ENCODE results near the gene PMIS2. TPM values are rescaled to one million over a fixed set of nuclear protein-coding genes. Genes with fewer than 3 reads are reported as not detected.

The PMIS2 gene
- polyA plus RNA-seq, 1 experiment = not detected

GRCh38 chr19:35552534-35553384, 33.2 kb upstream of the PMIS2 start:
- POLR2A ChIA-PET = no interaction called here
- DNase-seq (ENCODE audit: low read depth, low spot score) = no peak
- Histone ChIP-seq H3K4me3 (ENCODE audit: low read depth, low read length) (no peak overlapping the region), H3K9me3 (ENCODE audit: control insufficient read depth, insufficient read depth, low read length) (no peaks in the 10 kb centered on the region; the same call in 1 of the 2 replicates), H3K27me3 (ENCODE audit: control insufficient read depth, insufficient read depth, low read length) (peaks cover 5% of the 10 kb centered on the region), H3K27ac (ENCODE audit: low read depth, low read length) (no peak overlapping the region)
- CTCF ChIA-PET = no interaction called here
- TF ChIP-seq CTCF (IDR thresholded peaks at IDR 0.05; ENCODE audit: low read depth, low read length) = no peak

GRCh38 chr19:35553385-35554000, 32.5 kb upstream of the PMIS2 start:
- POLR2A ChIA-PET = no interaction called here
- Histone ChIP-seq H3K9me3 (ENCODE audit: control insufficient read depth, insufficient read depth, low read length) (peaks cover 7% of the 10 kb centered on the region; the same call in 1 of the 2 replicates), H3K4me3 (ENCODE audit: low read depth, low read length) (no peak overlapping the region), H3K27me3 (ENCODE audit: control insufficient read depth, insufficient read depth, low read length) (peaks cover 7% of the 10 kb centered on the region), H3K27ac (ENCODE audit: low read depth, low read length) (no peak overlapping the region)
- CTCF ChIA-PET = no interaction called here
- DNase-seq (ENCODE audit: low read depth, low spot score) = no peak
- TF ChIP-seq CTCF (IDR thresholded peaks at IDR 0.05; ENCODE audit: low read depth, low read length) = no peak

GRCh38 chr19:35554076-35554475, 31.9 kb upstream of the PMIS2 start:
- ChIA-PET POLR2A (no interaction called here), CTCF (no interaction called here)
- no peak for DNase-seq (ENCODE audit: low read depth, low spot score)
- Histone ChIP-seq H3K9me3 (ENCODE audit: control insufficient read depth, insufficient read depth, low read length) (peaks cover 10% of the 10 kb centered on the region; the same call in 1 of the 2 replicates), H3K27ac (ENCODE audit: low read depth, low read length) (no peak overlapping the region), H3K27me3 (ENCODE audit: control insufficient read depth, insufficient read depth, low read length) (peaks cover 13% of the 10 kb centered on the region), H3K4me3 (ENCODE audit: low read depth, low read length) (no peak overlapping the region)
- TF ChIP-seq CTCF (IDR thresholded peaks at IDR 0.05; ENCODE audit: low read depth, low read length) = no peak

GRCh38 chr19:35555301-35556005, 30.5 kb upstream of the PMIS2 start:
- ChIA-PET POLR2A (no interaction called here), CTCF (interaction anchor here (0.6 kb wide), 1 partner anchor 106 kb away, joined by 3 read pairs; no protein-coding TSS in a partner anchor)
- Histone ChIP-seq H3K9me3 (ENCODE audit: control insufficient read depth, insufficient read depth, low read length) (peaks cover 10% of the 10 kb centered on the region; the same call in 1 of the 2 replicates), H3K27me3 (ENCODE audit: control insufficient read depth, insufficient read depth, low read length) (peaks cover 13% of the 10 kb centered on the region), H3K4me3 (ENCODE audit: low read depth, low read length) (no peak overlapping the region), H3K27ac (ENCODE audit: low read depth, low read length) (no peak overlapping the region)
- no peak for DNase-seq (ENCODE audit: low read depth, low spot score)
- peak; percentile 24; the same call in 1 of the 2 replicates for TF ChIP-seq CTCF (IDR thresholded peaks at IDR 0.05; ENCODE audit: low read depth, low read length)

All from AG04450 (cell line).